Naive B cell (primary cell): Measurements from ENCODE around the gene PROM2. TPM values are rescaled to one million over a fixed set of nuclear protein-coding genes. Genes with fewer than 3 reads are reported as not detected.
A peak's percentile ranks its signal among the peaks of the same experiment; 100 is the strongest.
"Not testable (repeated sequence)": the region's sequence is repeated elsewhere in the genome, so short reads cannot be mapped to it uniquely, and the experiment has no call there.

ENCODE experiments used
- ATAC-seq, 2 donors: fragments of 150-1000 bp; cut with Tn5 transposase; 2 replicates each; pipeline ENCODE4 v1.10.0; 2021; ENCODE audit warnings: low read depth in 2 of 2, mild to moderate bottlenecking in 2 of 2, moderate library complexity in 2 of 2
- DNase-seq: peaks from one replicate; pipeline ENCODE4 v3.0.0; 2022
- H3K27ac Mint-ChIP-seq, 6 donors: one replicate each; pipeline ENCODE4 v1.8.0; 2020 to 2022; ENCODE audit warnings: mild to moderate bottlenecking in 6 of 6, mixed read lengths in 6 of 6, moderate library complexity in 5 of 6, inconsistent platforms in 2 of 6
- H3K27me3 Mint-ChIP-seq, 3 donors: one replicate each; pipeline ENCODE4 v1.8.0; 2021 to 2022; ENCODE audit warnings: mixed read lengths in 3 of 3, mild to moderate bottlenecking in 1 of 3
- H3K36me3 Mint-ChIP-seq, 2 donors: one replicate each; pipeline ENCODE4 v1.8.0; 2020 to 2022; ENCODE audit warnings: mixed read lengths in 2 of 2, inconsistent platforms in 1 of 2, mild to moderate bottlenecking in 1 of 2
- H3K4me1 Mint-ChIP-seq, 3 donors: one replicate each; pipeline ENCODE4 v1.8.0; 2020 to 2022; ENCODE audit warnings: mixed read lengths in 3 of 3, inconsistent platforms in 1 of 3, mild to moderate bottlenecking in 1 of 3, moderate library complexity in 1 of 3
- H3K4me3 Mint-ChIP-seq, 8 donors: one replicate each; pipeline ENCODE4 v1.8.0; 2020 to 2022; ENCODE audit warnings: mild to moderate bottlenecking in 8 of 8, mixed read lengths in 8 of 8, moderate library complexity in 8 of 8, inconsistent platforms in 2 of 8
- H3K9me3 Mint-ChIP-seq, 7 donors: one replicate each; pipeline ENCODE4 v1.8.0; 2020 to 2022; ENCODE audit warnings: mixed read lengths in 7 of 7, mild to moderate bottlenecking in 5 of 7, inconsistent platforms in 2 of 7, moderate library complexity in 1 of 7
- polyA plus RNA-seq, 6 donors: library from polyadenylated mRNA; unstranded; fragments of 300-500 nt; fragmentation: Illumina TruSeq; gene quantifications; one replicate each; pipeline ENCODE4 v1.2.3, GENCODE V29; 2021; ENCODE audit warnings: low read depth in 6 of 6

PROM2 gene
- polyA plus RNA-seq, 6 donors from 2014 or later = not detected

DNA sequence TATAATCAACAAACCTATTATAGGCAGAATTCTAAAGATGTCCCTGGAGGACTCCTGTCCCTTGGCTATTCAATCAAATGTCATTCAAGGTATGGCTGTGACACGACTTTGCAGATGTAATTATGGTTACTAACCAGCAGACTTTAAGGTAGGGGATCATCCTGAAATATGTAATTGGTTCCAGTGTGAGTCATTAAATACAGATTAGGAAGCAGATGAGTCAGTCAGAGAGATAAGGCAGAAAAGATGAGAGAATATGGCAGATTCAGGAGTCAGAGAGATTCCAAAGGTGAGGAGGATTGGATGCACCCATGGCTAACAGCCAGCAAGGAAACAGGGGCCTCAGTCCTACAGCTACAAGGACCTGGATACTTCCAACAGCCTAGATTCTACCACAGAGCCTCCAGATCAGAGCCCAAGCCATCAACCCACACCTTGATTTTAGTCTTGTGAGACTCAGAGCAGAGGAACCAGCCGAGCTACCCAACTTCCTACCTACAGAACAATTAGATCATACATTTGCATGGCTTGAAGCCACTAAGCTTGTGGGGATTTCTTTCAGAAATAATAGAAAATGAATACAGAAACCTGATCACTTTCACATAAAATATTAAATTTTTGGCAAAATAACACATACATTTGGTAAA, 11.2 kb upstream of the PROM2 start:
- DNase-seq (no peak), ATAC-seq (no peak)
- Mint-ChIP-seq H3K36me3 (peaks cover 3 to 9% of the 10 kb centered on the region in 2 donors), H3K4me1 (no peaks in the 10 kb centered on the region), H3K27ac (no peak overlapping the region), H3K27me3 (peaks cover 0 to 22% (median 12%) of the 10 kb centered on the region in 3 donors), H3K4me3 (no peak overlapping the region), H3K9me3 (peaks cover 5 to 12% (median 10%) of the 10 kb centered on the region in 7 donors)

DNA sequence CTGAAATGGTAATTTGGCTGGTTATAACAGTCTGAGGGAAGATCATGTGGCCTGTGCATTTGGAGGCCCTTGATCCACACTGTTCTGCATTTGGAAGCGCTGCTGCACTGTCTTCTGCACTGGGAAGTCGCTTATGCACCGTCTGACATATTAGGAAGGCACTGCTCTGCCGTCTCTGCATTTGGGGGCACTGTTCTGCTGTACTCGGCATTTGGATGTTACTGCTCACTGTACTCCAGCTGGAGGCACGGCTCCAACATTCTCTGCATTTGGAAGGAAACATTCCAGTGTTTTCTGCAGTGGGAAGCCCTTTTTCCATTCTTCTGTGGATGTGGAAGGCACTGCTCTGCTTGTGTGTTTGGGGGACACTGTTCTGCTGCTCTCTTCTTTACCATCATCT, 9.6 kb upstream of the PROM2 start:
- no peak for DNase-seq
- ATAC-seq = no peak
- H3K27ac Mint-ChIP-seq = no peak overlapping the region
- H3K4me3 Mint-ChIP-seq = no peak overlapping the region
- peaks cover 0 to 14% (median 12%) of the 10 kb centered on the region in 3 donors for H3K27me3 Mint-ChIP-seq
- H3K9me3 Mint-ChIP-seq = peaks cover 0 to 5% (median 3%) of the 10 kb centered on the region in 7 donors
- H3K4me1 Mint-ChIP-seq = no peaks in the 10 kb centered on the region
- H3K36me3 Mint-ChIP-seq = peaks cover 0 to 9% of the 10 kb centered on the region in 2 donors

DNA sequence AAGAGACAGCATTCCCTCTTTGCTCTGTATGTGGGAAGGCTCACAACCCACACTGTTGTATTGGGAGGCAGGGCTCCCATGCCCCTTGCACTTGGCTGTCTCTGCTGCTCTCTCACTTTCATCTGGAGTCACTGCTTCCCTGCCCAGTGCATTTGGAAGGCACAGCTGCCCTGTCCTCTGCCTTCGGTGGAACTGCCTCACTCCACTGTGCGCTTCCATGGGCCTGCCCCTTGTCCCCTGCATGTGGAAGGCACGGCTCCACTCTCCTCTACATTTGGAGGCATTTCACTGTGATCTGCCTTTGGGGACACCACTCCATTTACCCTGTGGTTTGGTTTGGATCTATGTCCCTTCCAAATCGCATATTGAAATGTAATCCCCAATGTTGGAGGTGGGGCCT, 9.1 kb upstream of the PROM2 start:
- Mint-ChIP-seq H3K27ac (peak overlapping the region in 1 of 6 donors; percentile 3), H3K9me3 (peaks cover 0 to 5% (median 1%) of the 10 kb centered on the region in 7 donors), H3K4me3 (no peak overlapping the region), H3K4me1 (no peaks in the 10 kb centered on the region), H3K36me3 (peaks cover 0 to 5% of the 10 kb centered on the region in 2 donors), H3K27me3 (peaks cover 0 to 10% (median 9%) of the 10 kb centered on the region in 3 donors)
- DNase-seq = no peak
- no peak for ATAC-seq

DNA sequence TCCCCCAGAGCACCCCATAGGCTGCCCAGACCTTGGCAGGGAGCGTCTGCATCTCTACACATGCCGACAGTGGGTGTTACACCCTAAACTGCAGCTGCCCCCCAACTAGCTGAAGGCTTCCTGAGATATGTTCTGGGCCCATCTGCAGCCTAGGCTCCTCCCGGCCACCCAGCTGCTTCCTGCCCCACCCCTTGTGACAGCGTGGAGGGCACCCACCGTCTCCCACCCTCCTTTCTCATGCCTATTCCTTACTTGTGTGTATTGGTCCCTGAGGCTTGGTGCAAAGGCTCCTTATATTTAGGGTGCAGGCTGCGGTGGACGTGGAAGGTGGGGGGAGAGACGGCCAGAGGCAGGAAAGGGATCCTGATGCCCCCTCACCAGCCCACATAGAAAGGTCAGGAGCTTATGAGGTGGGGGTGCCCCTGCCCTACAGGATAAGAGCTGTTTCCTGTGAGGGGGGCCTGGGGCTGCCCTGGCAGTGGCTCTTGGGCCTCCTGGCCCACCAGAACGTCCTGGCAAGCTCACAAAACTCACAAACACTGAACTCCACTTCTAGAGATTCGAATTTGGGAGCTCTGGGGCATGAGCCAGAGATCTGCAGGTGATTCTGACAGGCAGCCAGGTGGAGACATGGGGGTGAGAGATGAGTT, 7.3 kb upstream of the PROM2 start:
- Mint-ChIP-seq H3K27ac (peak overlapping the region in 1 of 6 donors; percentile 73), H3K9me3 (peaks cover 0 to 4% (median 0%) of the 10 kb centered on the region in 7 donors), H3K4me1 (no peaks in the 10 kb centered on the region), H3K27me3 (peaks cover 0 to 6% (median 0%) of the 10 kb centered on the region in 3 donors), H3K36me3 (no peaks in the 10 kb centered on the region), H3K4me3 (peak overlapping the region in 1 of 8 donors; percentile 66)
- DNase-seq (no peak), ATAC-seq (no peak)

DNA sequence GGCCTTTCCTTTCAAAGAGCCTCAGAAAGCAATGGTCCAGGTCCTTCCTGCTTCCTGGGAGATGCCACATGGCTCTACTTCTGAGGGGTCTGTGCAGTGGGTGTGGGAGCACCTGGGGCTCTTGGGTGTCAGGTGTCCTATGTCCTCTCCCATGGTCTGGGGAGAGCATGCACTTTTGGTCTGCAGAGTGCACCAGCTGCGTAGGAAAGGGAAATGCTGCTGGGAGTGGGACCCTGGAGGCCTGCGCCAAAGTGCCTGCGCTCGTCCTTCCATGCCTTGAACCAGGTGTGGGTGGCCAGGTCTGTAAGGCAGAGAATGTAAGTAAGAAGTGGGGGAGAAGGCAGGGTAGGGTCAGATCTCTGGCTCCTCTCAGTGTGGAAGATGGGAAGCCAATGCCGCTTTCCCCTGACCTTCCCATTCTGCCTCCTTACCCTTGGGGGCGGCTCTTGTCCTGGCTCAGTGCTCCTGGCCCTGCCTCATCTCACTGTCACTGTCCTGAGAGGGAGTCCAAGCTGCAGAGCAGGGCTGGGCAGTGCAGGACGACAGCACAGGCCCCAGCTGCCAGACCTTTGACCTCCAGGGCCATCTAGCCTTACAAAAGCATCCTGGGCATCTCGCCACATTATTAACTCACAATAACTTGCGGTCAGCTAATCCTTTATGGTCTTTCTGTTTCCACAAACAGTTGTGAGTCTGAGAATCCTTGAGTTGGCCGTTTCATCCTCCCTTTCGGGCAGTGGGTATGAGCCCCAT, 6.6 kb upstream of the PROM2 start:
- H3K27ac Mint-ChIP-seq = no peak overlapping the region
- DNase-seq (no peak), ATAC-seq (no peak)
- H3K9me3 Mint-ChIP-seq = peaks cover 0 to 4% (median 0%) of the 10 kb centered on the region in 7 donors
- H3K4me1 Mint-ChIP-seq = no peaks in the 10 kb centered on the region
- H3K4me3 Mint-ChIP-seq = no peak overlapping the region
- H3K36me3 Mint-ChIP-seq = no peaks in the 10 kb centered on the region
- peaks cover 0 to 6% (median 0%) of the 10 kb centered on the region in 3 donors for H3K27me3 Mint-ChIP-seq

DNA sequence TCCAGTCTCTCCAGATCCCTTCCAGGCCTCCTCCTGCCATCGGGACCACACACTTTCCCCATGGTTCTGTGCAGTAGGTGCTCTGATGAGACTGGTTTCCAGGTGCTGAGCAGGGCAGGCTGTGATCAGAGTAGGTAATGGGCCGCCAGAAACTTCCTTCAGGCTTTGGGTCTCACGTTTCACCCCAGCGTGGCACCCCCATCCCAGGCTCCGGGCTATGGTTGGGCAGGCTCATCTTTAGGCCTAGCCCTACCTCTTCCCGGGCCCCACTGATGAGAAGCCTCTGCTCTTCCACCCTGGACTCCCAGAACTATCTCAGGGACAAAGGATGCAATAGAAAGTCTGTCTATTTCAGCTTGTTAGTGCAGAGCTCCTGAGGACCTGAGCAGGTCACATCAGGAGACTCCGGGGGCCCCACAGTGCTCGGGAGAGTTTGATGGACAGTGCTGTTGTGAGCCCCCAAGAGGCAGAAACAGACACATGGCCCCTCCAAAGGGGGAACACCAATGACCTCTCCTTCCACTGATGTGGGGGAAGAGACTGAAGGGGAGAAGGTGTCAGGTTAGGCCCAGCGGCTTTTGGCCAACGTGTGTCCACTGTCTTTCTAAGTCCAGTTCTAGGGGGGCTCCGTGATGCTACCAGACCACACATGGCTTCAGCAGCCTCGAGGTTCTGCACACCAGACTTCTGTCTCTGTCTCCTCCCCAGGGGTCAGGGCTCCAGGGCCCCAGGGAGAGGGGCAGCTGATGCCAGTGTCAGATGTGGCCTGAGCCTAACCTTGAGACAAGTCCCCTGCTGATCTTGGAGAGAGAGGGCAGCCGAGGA, 5.8 kb upstream of the PROM2 start:
- DNase-seq (no peak), ATAC-seq (no peak)
- peaks cover 0 to 4% (median 0%) of the 10 kb centered on the region in 7 donors for H3K9me3 Mint-ChIP-seq
- H3K4me3 Mint-ChIP-seq = no peak overlapping the region
- peaks cover 0 to 4% (median 0%) of the 10 kb centered on the region in 3 donors for H3K4me1 Mint-ChIP-seq
- no peaks in the 10 kb centered on the region for H3K36me3 Mint-ChIP-seq
- peak overlapping the region in 1 of 6 donors; percentile 30 for H3K27ac Mint-ChIP-seq
- H3K27me3 Mint-ChIP-seq = peaks cover 0 to 6% (median 0%) of the 10 kb centered on the region in 3 donors

DNA sequence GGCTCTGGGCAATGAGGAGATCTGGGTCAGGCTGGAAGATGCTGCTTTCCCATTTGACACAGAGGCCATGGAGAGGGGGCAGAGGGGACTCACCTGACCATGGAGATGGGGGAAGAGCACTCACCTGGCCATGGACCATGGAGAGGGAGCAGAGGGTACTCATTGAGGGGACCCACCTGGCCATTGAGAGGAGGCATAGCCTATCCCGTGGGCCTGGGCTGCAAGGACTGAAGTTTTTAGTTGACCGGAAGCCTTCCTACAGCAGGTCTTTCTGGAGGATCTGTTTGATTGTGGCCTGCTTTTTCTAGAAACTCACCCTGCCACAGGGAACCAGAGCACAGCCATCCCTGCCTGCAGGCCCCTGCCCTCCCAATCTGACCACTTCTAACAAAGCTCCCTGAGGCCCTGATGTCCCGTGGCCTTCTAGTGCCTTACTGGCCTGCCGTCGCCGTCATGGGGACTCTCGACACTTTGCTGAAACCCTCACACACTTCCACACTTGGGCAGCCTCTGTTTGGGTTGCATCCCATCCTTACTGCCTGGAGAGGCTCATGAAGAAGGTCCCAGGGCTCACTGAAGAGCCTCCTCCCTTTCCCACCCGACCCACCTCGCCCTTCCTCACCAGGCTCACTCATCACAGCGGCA, 5.1 kb upstream of the PROM2 start:
- Mint-ChIP-seq H3K27ac (no peak overlapping the region), H3K4me1 (peaks cover 0 to 4% (median 0%) of the 10 kb centered on the region in 3 donors), H3K27me3 (peaks cover 0 to 6% (median 0%) of the 10 kb centered on the region in 3 donors), H3K4me3 (no peak overlapping the region), H3K9me3 (peaks cover 0 to 3% (median 0%) of the 10 kb centered on the region in 7 donors), H3K36me3 (no peaks in the 10 kb centered on the region)
- ATAC-seq = no peak
- no peak for DNase-seq

DNA sequence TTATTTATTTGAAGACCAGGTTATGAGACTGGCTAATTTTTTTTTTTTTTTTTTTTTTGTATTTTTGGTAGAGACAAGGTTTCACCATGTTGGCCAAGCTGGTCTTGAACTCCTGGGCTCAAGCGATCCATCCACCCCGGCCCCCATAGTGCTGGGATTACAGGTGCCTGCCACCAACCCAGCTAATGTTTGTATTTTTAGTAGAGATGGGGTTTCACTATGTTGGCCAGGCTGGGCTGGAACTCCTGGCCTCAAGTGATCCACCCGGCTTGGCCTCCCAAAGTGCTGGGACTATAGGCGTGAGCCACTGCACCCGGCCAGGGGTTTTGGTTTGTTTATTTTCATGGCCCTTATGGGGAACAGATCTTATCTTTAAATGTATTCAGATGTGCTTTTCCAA, 4.5 kb upstream of the PROM2 start:
- not testable (repeated sequence) for H3K27me3 Mint-ChIP-seq, ATAC-seq, H3K36me3 Mint-ChIP-seq, DNase-seq, H3K9me3 Mint-ChIP-seq, H3K4me1 Mint-ChIP-seq, H3K27ac Mint-ChIP-seq, H3K4me3 Mint-ChIP-seq

DNA sequence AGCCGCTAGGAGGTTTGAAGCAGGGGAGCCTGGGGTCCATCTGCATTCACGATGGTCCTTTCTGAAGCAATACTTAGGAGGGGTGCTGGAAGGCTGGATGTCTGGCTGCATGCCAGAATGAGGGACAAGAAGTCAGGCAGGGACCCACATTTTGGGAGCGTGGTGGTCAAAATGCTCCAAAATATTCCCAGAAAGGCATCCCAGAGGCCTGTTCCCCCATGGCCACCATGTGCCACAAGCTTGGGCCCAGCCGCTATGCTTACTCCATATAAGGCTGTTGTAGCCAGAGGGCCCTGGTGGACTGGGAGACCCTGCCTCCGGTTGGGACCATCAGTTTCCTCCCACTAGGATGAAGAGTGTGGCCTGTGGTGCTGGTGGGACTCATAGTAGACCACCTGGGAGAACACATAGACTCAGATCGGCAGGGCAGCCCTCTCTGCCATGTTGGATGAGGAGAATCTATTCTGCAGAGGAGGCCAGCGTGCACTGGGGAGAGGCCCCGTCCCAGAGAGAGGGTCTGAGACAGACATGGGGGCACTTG, 3.6 kb upstream of the PROM2 start:
- H3K9me3 Mint-ChIP-seq = peaks cover 0 to 3% (median 0%) of the 10 kb centered on the region in 7 donors
- peak overlapping the region in 1 of 8 donors; percentile 53 for H3K4me3 Mint-ChIP-seq
- no peak overlapping the region for H3K27ac Mint-ChIP-seq
- no peak for DNase-seq
- ATAC-seq = no peak
- H3K27me3 Mint-ChIP-seq = peaks cover 0 to 6% (median 0%) of the 10 kb centered on the region in 3 donors
- peaks cover 0 to 4% (median 0%) of the 10 kb centered on the region in 3 donors for H3K4me1 Mint-ChIP-seq
- H3K36me3 Mint-ChIP-seq = no peaks in the 10 kb centered on the region

DNA sequence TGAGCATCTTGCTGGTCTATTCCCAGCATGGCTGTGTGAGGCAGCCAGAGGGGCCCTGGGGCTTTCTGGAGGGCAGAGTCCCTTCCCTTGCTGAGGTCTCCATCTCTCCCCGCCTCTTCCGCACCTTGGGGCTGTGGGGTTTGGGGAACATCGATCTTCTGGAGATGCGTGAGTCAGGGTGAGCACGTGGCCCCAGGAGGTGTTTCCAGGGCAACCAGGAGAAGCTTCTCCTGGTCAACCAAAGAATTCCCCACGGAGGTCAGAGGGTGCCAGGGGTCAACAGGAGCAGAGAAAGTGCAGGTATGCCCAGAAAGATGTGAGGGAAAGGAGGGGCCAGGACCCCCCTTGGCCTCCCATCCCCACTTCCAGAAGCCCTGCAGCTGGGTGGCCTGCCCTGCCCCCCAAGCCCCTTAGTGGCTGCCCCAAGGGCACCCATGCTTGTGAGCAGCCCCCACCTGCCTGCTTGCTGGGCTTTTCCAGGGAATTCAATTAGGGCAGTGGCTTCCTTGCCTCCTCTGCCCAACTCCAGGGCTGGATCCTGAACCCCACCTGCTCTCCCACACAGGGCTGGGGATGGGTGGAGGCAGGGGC, 2.8 kb upstream of the PROM2 start:
- Mint-ChIP-seq H3K4me1 (peaks cover 0 to 4% (median 0%) of the 10 kb centered on the region in 3 donors), H3K9me3 (peaks cover 0 to 3% (median 0%) of the 10 kb centered on the region in 7 donors), H3K27me3 (peaks cover 0 to 5% (median 0%) of the 10 kb centered on the region in 3 donors), H3K36me3 (no peaks in the 10 kb centered on the region), H3K4me3 (no peak overlapping the region), H3K27ac (peak overlapping the region in 1 of 6 donors; percentile 10)
- ATAC-seq (no peak), DNase-seq (no peak)

DNA sequence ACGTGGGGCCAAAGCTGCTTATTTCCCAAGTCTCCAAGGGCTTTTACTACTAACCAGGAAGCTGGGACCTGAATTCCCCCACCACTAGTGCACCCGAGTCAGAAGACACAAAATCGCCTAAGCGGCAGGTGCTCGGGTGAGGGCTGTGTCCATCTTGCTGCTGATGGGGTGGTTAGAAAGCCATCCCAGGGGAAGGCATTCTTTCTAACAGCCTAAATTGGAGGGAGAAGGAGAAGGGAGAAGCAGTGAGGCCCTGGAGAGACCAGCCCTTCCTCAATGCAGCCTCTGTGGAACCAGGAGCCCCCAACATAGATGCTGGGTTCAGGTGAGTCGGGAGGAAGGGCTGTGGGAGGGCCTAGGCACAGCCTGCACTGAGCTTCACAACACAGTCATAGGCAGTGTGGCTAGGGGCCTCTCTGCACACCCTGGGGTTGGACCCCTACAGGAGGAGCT, 1.9 kb upstream of the PROM2 start:
- Mint-ChIP-seq H3K27ac (no peak overlapping the region), H3K27me3 (no peaks in the 10 kb centered on the region), H3K9me3 (peaks cover 0 to 3% (median 0%) of the 10 kb centered on the region in 7 donors), H3K4me1 (peaks cover 0 to 4% (median 0%) of the 10 kb centered on the region in 3 donors), H3K36me3 (no peaks in the 10 kb centered on the region), H3K4me3 (no peak overlapping the region)
- DNase-seq = no peak
- ATAC-seq = no peak

DNA sequence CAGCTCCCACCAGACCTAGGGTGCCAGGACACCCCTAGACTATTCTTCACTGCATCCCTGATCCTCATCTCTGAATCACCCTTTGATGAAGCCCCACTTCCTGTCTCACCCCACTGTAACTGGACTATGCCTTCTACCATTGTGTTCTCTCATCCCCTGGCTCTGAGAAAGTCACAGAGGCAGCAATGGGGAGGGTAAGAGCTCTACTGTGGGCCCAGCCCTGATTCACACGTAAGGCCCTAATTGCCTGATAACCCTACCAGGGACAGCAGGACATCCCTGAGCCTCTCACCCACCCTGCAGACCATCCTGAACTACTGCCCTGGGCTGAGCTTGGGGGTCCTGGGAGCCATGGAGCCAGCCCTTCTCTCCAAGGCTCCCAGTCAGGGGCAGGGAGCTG, 1.5 kb upstream of the PROM2 start:
- H3K27me3 Mint-ChIP-seq = peaks cover 0 to 3% (median under 1%) of the 10 kb centered on the region in 3 donors
- DNase-seq = no peak

More for the DNA sequence above, 1.5 kb upstream of the PROM2 start:
- Mint-ChIP-seq H3K9me3 (peaks cover 0 to 3% (median 0%) of the 10 kb centered on the region in 7 donors), H3K4me3 (no peak overlapping the region), H3K4me1 (peaks cover 0 to 4% (median 0%) of the 10 kb centered on the region in 3 donors), H3K27ac (peak overlapping the region in 1 of 6 donors; percentile 69), H3K36me3 (no peaks in the 10 kb centered on the region)
- no peak for ATAC-seq
